Epithelial cell of proximal tubule (primary cell): Measurements from ENCODE around the gene BIK. TPM values are rescaled to one million over a fixed set of nuclear protein-coding genes. Genes with fewer than 3 reads are reported as not detected.
"Not testable (repeated sequence)": the region's sequence is repeated elsewhere in the genome, so short reads cannot be mapped to it uniquely, and the experiment has no call there.

ENCODE experiments used
- DNase-seq: peaks from one replicate; pipeline ENCODE4 v3.0.0-alpha.2; 2011; ENCODE audit warnings: low read depth
- H3K4me3 ChIP-seq: 2 replicates; pipeline ENCODE4 v1.5.1; 2011; ENCODE audit warnings: low read depth, mild to moderate bottlenecking, low read length
- total RNA-seq: library from RNA; depleted of rRNA; stranded (reverse); fragments of >200 nt; gene quantifications from 2 replicates; pipeline ENCODE4 v1.2.3, GENCODE V29; 2015
- TF ChIP-seq, protein P1 (sequence below): conservative IDR thresholded peaks from 2 replicates; pipeline ENCODE4 v1.5.1; 2012; ENCODE audit warnings: low read depth, mild to moderate bottlenecking, low read length

Gene BIK
- total RNA-seq, 1 donor from 2014 or later = 18.3 TPM

DNA sequence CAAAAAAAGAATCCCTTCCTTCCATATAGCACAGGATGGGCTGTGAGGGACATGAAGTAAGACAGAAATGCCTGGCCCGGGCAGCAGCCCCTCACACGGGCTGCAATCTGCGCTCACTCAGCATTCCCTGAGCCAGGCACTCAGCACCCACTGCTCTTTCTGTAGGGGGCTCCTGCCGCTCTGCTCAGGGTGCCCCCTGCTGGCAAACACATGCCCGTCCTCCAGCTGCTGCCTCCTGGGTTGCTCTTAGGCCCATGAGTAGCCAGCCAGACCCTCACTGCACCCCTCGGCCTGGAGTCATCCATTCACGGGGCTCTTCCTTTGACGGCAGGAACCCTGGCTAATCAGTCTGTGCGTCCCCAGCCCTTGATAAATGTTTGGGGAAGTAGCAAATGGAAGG, 25.7 kb downstream of the BIK start:
- no peak for DNase-seq
- TF ChIP-seq, protein P1, sequence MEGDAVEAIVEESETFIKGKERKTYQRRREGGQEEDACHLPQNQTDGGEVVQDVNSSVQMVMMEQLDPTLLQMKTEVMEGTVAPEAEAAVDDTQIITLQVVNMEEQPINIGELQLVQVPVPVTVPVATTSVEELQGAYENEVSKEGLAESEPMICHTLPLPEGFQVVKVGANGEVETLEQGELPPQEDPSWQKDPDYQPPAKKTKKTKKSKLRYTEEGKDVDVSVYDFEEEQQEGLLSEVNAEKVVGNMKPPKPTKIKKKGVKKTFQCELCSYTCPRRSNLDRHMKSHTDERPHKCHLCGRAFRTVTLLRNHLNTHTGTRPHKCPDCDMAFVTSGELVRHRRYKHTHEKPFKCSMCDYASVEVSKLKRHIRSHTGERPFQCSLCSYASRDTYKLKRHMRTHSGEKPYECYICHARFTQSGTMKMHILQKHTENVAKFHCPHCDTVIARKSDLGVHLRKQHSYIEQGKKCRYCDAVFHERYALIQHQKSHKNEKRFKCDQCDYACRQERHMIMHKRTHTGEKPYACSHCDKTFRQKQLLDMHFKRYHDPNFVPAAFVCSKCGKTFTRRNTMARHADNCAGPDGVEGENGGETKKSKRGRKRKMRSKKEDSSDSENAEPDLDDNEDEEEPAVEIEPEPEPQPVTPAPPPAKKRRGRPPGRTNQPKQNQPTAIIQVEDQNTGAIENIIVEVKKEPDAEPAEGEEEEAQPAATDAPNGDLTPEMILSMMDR = peak; percentile 76
- no peak overlapping the region for H3K4me3 ChIP-seq

DNA sequence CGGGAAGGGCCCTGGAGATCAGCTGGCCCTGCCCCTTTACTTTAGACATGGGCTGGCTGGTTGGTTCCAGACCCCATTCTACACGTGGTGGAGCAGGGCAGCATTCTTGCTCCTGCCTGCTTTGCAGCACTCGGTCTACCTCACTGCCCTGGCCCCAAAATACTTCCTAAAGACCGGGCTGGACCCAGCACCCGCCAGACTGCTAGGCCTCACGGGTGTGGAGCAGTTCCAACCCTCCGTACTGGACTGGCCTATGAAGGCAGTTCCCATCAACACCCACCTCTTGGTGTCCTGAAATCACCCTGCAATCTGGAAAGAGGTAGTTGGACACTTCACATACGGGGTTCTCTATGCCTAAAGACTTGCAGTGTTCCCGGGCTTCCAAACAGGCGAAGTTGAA, 26.3 kb downstream of the BIK start:
- TF ChIP-seq, protein P1 = no peak
- no peak for DNase-seq
- H3K4me3 ChIP-seq = no peak overlapping the region

DNA sequence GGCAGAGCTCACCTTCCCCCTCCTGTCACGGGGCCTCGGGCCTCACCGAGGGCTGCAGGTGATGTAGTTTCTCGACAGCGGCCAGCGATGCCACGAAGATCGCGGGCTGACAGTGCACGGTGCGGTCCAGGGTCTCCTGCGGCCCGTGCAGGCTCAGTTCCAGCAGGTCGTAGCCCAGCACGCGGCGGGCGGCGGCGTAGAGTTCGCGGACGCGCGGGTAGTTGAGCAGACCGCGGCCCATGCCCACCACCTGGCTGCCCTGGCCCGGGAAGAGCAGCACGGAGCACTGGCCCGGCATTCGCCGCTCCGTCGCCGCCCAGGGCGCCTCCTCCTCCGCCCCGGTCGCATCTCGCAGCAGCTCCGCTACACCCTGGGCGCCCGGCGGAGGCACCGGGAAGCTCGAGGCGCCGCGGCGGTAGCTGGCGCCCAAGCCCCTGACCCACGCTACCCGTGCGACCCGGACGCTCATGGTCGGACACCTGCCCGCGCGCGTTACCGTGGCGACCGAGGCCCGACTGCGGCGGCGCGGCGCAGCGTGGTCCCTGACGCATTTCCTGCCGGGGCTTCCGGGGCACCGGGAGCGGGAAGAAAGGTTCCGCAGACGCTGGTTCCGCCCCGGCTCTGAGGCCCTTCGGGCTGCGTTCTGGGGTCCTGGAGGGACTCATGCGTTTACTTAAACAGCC, 32.5 kb downstream of the BIK start, which contains the start of gene MCAT:
Gene MCAT, minus strand, starts transcription at position 519 of the 683 bp plus-strand sequence. Its CDS starts 50 bp downstream, at position 469.
- TF ChIP-seq, protein P1 = no peak
- peak within 1 kb of the TSS; percentile 97 for H3K4me3 ChIP-seq
- DNase-seq = no peak

DNA sequence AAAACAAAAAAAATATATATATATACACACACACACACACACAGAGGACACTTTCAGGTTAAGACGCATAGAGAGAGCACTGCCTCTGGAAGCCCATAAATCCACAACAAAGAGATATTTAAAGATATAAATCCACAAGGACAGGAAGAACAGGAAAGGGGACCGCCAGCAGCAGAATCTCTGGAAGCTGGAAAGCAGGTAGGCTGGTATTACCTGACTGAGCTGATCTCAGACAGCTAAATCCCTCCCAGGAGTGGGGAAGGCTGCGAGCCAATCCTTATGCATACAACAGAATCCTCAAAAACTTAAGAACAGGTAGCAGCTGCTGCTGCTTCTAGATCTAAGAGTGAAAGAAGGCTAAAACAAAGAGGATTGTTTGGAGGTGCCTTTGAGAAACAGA, 34.4 kb downstream of the BIK start:
- no peak for DNase-seq
- TF ChIP-seq, protein P1 = no peak
- no peak overlapping the region for H3K4me3 ChIP-seq

DNA sequence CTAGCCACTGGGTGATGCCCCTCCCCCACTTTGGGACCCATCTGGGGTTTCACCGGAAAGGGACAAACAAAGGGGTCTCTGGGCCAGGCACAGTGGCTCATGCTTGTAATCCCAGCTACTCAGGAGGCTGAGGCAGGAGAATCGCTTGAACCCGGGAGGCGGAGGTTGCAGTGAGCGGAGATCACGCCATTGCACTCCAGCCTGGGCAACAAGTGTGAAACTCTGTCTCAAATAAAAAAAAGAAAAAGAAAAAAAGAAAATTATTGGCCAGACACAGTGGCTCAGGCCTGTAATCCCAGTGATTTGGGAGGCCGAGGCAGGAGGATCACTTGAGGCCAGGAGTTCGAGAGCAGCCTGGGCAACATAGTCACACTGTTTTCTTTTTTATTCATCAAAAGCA, 34.8 kb downstream of the BIK start:
- not testable (repeated sequence) for H3K4me3 ChIP-seq

DNA sequence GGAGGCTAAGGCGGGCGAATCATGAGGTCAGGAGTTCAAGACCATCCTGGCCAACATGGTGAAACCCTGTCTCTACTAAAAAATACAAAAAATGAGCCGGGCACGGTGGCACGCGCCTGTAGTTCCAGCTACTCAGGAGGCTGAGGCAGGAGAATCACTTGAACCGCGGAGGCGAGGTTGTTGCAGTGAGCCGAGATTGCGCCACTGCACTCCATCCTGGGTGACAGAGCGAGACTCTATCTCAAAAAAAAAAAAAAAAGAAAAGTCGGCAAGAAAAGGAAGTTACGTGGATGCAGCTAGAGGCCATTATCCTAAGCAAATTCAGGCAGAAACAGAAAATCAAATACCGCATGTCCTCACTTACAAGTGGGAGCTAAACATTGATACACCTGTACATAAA, 35.8 kb downstream of the BIK start:
- not testable (repeated sequence) for DNase-seq, H3K4me3 ChIP-seq

More for the DNA sequence above, 34.8 kb downstream of the BIK start:
- not testable (repeated sequence) for DNase-seq

DNA sequence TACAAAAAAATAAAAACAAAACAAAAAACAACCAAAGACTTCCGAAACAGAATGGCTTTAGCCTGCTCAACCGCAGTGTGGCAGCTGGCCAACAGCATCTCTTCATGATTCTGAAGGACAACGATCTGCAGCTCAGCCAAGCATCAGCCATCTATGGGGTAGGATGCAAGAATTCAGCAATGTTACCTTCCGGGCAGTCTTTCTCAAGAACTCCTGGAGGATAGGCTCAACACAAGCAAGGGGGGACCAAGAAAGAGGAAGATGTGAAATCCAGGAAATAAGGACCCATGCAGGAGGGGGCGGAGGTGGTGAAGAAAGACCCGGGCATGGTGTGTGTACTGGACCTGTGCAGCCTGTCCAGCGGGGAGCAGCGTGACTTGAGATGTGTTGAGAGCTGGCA, 37.3 kb downstream of the BIK start:
- no peak overlapping the region for H3K4me3 ChIP-seq
- TF ChIP-seq, protein P1 = no peak
- no peak for DNase-seq

DNA sequence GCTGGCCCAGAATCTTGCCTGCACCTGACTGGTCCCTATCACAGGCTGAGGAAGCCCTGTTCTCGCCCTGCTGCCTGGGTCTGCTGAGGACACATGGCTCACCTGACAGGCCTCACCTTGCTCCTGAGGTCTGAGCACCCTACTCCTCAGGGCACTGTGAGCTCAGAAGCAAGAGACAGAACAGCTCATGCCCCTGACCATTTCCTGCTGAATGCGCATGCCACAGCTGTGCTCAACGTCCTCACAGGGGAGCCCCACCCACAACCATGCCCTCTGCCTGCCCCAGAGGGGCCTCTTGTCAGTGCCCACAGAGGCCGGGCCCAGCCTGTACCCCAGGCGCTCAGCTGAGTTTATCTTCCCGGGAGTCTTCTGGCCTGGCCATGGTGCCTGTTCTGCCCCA, 38.0 kb downstream of the BIK start:
- TF ChIP-seq, protein P1 = no peak
- no peak overlapping the region for H3K4me3 ChIP-seq
- DNase-seq = no peak
